WTC11 (cell line): Measurements from ENCODE around the gene PDZD8.

ENCODE experiments used
- CBFB ChIP-seq: sonication (generic); formaldehyde crosslinking; IDR thresholded peaks from 2 replicates; pipeline ENCODE4 v1.8.1; 2022; ENCODE audit warnings: mild to moderate bottlenecking, low read depth, missing genetic modification reagents
- ESRRA ChIP-seq: sonication (generic); formaldehyde crosslinking; IDR thresholded peaks from 2 replicates; pipeline ENCODE4 v1.8.1; 2022; ENCODE audit warnings: mild to moderate bottlenecking, missing genetic modification reagents, borderline replicate concordance
- FOXP1 ChIP-seq: sonication (generic); formaldehyde crosslinking; IDR thresholded peaks from 2 replicates; pipeline ENCODE4 v1.8.0; 2022; ENCODE audit warnings: missing genetic modification reagents, mild to moderate bottlenecking, moderate library complexity, borderline replicate concordance
- JUN ChIP-seq: sonication (generic); formaldehyde crosslinking; IDR thresholded peaks from 2 replicates; pipeline ENCODE4 v1.8.0; 2023; ENCODE audit warnings: mild to moderate bottlenecking, missing genetic modification reagents
- NR3C1 ChIP-seq: sonication (generic); formaldehyde crosslinking; conservative IDR thresholded peaks from 2 replicates; pipeline ENCODE4 v1.8.1; 2023; ENCODE audit warnings: low read depth, mild to moderate bottlenecking, missing genetic modification reagents
- SP1 ChIP-seq: sonication (generic); formaldehyde crosslinking; conservative IDR thresholded peaks from 2 replicates; pipeline ENCODE4 v1.8.1; 2022; ENCODE audit warnings: missing genetic modification reagents
- TF ChIP-seq, protein P1 (sequence below): fragments of 200-600 bp; IDR thresholded peaks from 2 replicates; pipeline ENCODE4 v1.8.0; 2022; ENCODE audit warnings: antibody characterized with exemption
- TF ChIP-seq, protein P2 (sequence below): fragments of 250-450 bp; sonication (Bioruptor Pico); IDR thresholded peaks from 2 replicates; pipeline ENCODE4 v1.9.0; 2021; ENCODE audit warnings: mild to moderate bottlenecking
- TF ChIP-seq, protein P3 (sequence below): sonication (generic); formaldehyde crosslinking; IDR thresholded peaks from 2 replicates; pipeline ENCODE4 v1.8.1; 2022; ENCODE audit warnings: low read depth, missing genetic modification reagents, borderline replicate concordance
- TF ChIP-seq, protein P4 (sequence below): sonication (generic); formaldehyde crosslinking; IDR thresholded peaks from 2 replicates; pipeline ENCODE4 v1.8.0; 2023; ENCODE audit warnings: mild to moderate bottlenecking, missing genetic modification reagents
- TF ChIP-seq, protein P5 (sequence below): sonication (generic); formaldehyde crosslinking; conservative IDR thresholded peaks from 2 replicates; pipeline ENCODE4 v1.8.1; 2022; ENCODE audit warnings: mild to moderate bottlenecking, missing genetic modification reagents
- TF ChIP-seq, protein P6 (sequence below): sonication (generic); formaldehyde crosslinking; IDR thresholded peaks from 2 replicates; pipeline ENCODE4 v1.8.0; 2022; ENCODE audit warnings: mild to moderate bottlenecking, missing genetic modification reagents

DNA sequence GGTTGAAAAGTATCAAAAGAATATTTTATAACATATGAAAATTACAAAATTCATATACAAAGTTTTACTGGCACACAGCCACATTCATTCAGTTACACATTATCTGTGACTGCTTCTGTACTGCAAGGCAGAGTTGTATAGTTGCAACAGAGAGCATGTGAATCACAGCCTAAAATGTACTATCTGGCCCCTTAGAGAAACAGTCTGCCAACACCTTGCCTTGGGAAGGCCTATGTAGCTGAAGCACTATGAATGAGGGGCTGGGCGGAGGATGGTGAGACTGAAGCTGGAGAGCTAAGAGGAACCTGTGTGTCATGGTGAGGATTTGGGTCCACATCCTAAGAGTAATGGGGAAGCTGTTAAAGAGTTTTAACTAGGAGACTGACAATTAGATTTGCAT, 35.7 kb downstream of the PDZD8 start:
- TF ChIP-seq, protein P1, sequence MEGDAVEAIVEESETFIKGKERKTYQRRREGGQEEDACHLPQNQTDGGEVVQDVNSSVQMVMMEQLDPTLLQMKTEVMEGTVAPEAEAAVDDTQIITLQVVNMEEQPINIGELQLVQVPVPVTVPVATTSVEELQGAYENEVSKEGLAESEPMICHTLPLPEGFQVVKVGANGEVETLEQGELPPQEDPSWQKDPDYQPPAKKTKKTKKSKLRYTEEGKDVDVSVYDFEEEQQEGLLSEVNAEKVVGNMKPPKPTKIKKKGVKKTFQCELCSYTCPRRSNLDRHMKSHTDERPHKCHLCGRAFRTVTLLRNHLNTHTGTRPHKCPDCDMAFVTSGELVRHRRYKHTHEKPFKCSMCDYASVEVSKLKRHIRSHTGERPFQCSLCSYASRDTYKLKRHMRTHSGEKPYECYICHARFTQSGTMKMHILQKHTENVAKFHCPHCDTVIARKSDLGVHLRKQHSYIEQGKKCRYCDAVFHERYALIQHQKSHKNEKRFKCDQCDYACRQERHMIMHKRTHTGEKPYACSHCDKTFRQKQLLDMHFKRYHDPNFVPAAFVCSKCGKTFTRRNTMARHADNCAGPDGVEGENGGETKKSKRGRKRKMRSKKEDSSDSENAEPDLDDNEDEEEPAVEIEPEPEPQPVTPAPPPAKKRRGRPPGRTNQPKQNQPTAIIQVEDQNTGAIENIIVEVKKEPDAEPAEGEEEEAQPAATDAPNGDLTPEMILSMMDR: no peak
- TF ChIP-seq, protein P2, sequence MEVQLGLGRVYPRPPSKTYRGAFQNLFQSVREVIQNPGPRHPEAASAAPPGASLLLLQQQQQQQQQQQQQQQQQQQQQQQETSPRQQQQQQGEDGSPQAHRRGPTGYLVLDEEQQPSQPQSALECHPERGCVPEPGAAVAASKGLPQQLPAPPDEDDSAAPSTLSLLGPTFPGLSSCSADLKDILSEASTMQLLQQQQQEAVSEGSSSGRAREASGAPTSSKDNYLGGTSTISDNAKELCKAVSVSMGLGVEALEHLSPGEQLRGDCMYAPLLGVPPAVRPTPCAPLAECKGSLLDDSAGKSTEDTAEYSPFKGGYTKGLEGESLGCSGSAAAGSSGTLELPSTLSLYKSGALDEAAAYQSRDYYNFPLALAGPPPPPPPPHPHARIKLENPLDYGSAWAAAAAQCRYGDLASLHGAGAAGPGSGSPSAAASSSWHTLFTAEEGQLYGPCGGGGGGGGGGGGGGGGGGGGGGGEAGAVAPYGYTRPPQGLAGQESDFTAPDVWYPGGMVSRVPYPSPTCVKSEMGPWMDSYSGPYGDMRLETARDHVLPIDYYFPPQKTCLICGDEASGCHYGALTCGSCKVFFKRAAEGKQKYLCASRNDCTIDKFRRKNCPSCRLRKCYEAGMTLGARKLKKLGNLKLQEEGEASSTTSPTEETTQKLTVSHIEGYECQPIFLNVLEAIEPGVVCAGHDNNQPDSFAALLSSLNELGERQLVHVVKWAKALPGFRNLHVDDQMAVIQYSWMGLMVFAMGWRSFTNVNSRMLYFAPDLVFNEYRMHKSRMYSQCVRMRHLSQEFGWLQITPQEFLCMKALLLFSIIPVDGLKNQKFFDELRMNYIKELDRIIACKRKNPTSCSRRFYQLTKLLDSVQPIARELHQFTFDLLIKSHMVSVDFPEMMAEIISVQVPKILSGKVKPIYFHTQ (CRISPR knock-in tag): no peak
- TF ChIP-seq, protein P3, sequence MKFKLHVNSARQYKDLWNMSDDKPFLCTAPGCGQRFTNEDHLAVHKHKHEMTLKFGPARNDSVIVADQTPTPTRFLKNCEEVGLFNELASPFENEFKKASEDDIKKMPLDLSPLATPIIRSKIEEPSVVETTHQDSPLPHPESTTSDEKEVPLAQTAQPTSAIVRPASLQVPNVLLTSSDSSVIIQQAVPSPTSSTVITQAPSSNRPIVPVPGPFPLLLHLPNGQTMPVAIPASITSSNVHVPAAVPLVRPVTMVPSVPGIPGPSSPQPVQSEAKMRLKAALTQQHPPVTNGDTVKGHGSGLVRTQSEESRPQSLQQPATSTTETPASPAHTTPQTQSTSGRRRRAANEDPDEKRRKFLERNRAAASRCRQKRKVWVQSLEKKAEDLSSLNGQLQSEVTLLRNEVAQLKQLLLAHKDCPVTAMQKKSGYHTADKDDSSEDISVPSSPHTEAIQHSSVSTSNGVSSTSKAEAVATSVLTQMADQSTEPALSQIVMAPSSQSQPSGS (CRISPR knock-in tag): no peak
- TF ChIP-seq CBFB (CRISPR knock-in tag): no peak
- TF ChIP-seq JUN (CRISPR knock-in tag): no peak
- TF ChIP-seq, protein P4, sequence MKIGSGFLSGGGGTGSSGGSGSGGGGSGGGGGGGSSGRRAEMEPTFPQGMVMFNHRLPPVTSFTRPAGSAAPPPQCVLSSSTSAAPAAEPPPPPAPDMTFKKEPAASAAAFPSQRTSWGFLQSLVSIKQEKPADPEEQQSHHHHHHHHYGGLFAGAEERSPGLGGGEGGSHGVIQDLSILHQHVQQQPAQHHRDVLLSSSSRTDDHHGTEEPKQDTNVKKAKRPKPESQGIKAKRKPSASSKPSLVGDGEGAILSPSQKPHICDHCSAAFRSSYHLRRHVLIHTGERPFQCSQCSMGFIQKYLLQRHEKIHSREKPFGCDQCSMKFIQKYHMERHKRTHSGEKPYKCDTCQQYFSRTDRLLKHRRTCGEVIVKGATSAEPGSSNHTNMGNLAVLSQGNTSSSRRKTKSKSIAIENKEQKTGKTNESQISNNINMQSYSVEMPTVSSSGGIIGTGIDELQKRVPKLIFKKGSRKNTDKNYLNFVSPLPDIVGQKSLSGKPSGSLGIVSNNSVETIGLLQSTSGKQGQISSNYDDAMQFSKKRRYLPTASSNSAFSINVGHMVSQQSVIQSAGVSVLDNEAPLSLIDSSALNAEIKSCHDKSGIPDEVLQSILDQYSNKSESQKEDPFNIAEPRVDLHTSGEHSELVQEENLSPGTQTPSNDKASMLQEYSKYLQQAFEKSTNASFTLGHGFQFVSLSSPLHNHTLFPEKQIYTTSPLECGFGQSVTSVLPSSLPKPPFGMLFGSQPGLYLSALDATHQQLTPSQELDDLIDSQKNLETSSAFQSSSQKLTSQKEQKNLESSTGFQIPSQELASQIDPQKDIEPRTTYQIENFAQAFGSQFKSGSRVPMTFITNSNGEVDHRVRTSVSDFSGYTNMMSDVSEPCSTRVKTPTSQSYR: no peak
- no peak for TF ChIP-seq FOXP1 (CRISPR knock-in tag)
- TF ChIP-seq, protein P5, sequence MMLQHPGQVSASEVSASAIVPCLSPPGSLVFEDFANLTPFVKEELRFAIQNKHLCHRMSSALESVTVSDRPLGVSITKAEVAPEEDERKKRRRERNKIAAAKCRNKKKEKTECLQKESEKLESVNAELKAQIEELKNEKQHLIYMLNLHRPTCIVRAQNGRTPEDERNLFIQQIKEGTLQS (CRISPR knock-in tag): no peak
- TF ChIP-seq ESRRA: no peak
- TF ChIP-seq, protein P6, sequence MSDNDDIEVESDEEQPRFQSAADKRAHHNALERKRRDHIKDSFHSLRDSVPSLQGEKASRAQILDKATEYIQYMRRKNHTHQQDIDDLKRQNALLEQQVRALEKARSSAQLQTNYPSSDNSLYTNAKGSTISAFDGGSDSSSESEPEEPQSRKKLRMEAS (CRISPR knock-in tag): no peak
- TF ChIP-seq SP1: no peak
- no peak for TF ChIP-seq NR3C1 (CRISPR knock-in tag)
